CD14-positive monocyte (primary cell): ENCODE data around the gene RDH5. TPM values are rescaled to one million over a fixed set of nuclear protein-coding genes. Genes with fewer than 3 reads are reported as not detected.

Experiments used
- DNase-seq, 3 donors: peaks; one replicate each; pipeline ENCODE4 v3.0.0-alpha.2; 2011 to 2022
- H2AFZ ChIP-seq: 2 replicates; pipeline ENCODE4 v1.6.0; 2012; ENCODE audit warnings: mild to moderate bottlenecking, low read depth, low read length, inconsistent platforms; ENCODE audit not compliant: insufficient read depth, poor library complexity, severe bottlenecking
- H3K27ac ChIP-seq, 2 donors: 1 replicate in 1 of 2; 2 replicates in 1 of 2; pipeline ENCODE4 v1.5.1; 2012 to 2013; ENCODE audit warnings: low read length in 2 of 2, control low read depth in 1 of 2, inconsistent platforms in 1 of 2, low read depth in 1 of 2, mild to moderate bottlenecking in 1 of 2
- H3K27me3 ChIP-seq, 2 donors: one replicate each; pipeline versions ENCODE4 v1.6.0 to v1.6.1; 2011 to 2013; ENCODE audit warnings: low read length in 2 of 2; ENCODE audit not compliant: control insufficient read depth in 2 of 2, insufficient read depth in 2 of 2
- H3K36me3 ChIP-seq, 2 donors: replicated peaks in 1 of 2; 1 replicate in 1 of 2; 2 replicates in 1 of 2; pipeline versions ENCODE4 v1.5.1 to v1.6.1; 2012 to 2013; ENCODE audit warnings: low read length in 2 of 2, control low read depth in 1 of 2, inconsistent platforms in 1 of 2, mild to moderate bottlenecking in 1 of 2; ENCODE audit not compliant: insufficient read depth in 2 of 2, control insufficient read depth in 1 of 2
- H3K4me1 ChIP-seq, 2 donors: 1 replicate in 1 of 2; 2 replicates in 1 of 2; pipeline versions ENCODE4 v1.5.1 to v1.6.1; 2012 to 2013; ENCODE audit warnings: low read length in 2 of 2, control low read depth in 1 of 2, inconsistent platforms in 1 of 2, mild to moderate bottlenecking in 1 of 2, moderate library complexity in 1 of 2; ENCODE audit not compliant: insufficient read depth in 2 of 2, control insufficient read depth in 1 of 2
- H3K4me2 ChIP-seq: replicated peaks from 2 replicates; pipeline ENCODE3; 2012; ENCODE audit warnings: low read length, moderate library complexity, mild to moderate bottlenecking; ENCODE audit not compliant: poor library complexity, severe bottlenecking; ENCODE audit errors: extremely low read depth
- H3K4me3 ChIP-seq, 3 experiments: fragments of 200-600 bp in 1 of 3; sonication (generic) in 1 of 3; replicated peaks in 1 of 3; 1 replicate in 2 of 3; 2 replicates in 1 of 3; pipeline ENCODE4 v1.5.1; 2011 to 2013; ENCODE audit warnings: low read length in 3 of 3, mild to moderate bottlenecking in 3 of 3, control low read depth in 2 of 3, low read depth in 2 of 3, inconsistent platforms in 1 of 3, moderate library complexity in 1 of 3
- H3K79me2 ChIP-seq: 2 replicates; pipeline ENCODE4 v1.6.0; 2012; ENCODE audit warnings: mild to moderate bottlenecking, control low read depth, inconsistent platforms, low read length, moderate library complexity; ENCODE audit not compliant: insufficient read depth
- H3K9ac ChIP-seq: 2 replicates; pipeline ENCODE4 v1.6.0; 2017; ENCODE audit warnings: low read length, mild to moderate bottlenecking; ENCODE audit not compliant: insufficient read depth, poor library complexity, severe bottlenecking
- H3K9me3 ChIP-seq, 2 donors: replicated peaks in 1 of 2; 1 replicate in 1 of 2; 2 replicates in 1 of 2; pipeline versions ENCODE4 v1.5.1 to v1.6.1; 2012 to 2013; ENCODE audit warnings: low read length in 2 of 2, control low read depth in 1 of 2; ENCODE audit not compliant: control insufficient read depth in 1 of 2, insufficient read depth in 1 of 2
- H4K20me1 ChIP-seq: 2 replicates; pipeline ENCODE4 v1.6.0; 2012; ENCODE audit warnings: mild to moderate bottlenecking, low read length, control low read depth, moderate library complexity; ENCODE audit not compliant: insufficient read depth
- H3K27ac Mint-ChIP-seq, 7 donors: one replicate each; pipeline ENCODE4 v1.8.0; 2020; ENCODE audit warnings: mild to moderate bottlenecking in 7 of 7, mixed read lengths in 7 of 7, moderate library complexity in 6 of 7, inconsistent platforms in 2 of 7
- H3K27me3 Mint-ChIP-seq, 3 donors: one replicate each; pipeline ENCODE4 v1.8.0; 2021 to 2022; ENCODE audit warnings: low read depth in 3 of 3, mild to moderate bottlenecking in 3 of 3, mixed read lengths in 3 of 3, moderate library complexity in 3 of 3, inconsistent platforms in 1 of 3
- H3K36me3 Mint-ChIP-seq, 2 donors: one replicate each; pipeline ENCODE4 v1.8.0; 2020; ENCODE audit warnings: mixed read lengths in 2 of 2, inconsistent platforms in 1 of 2, mild to moderate bottlenecking in 1 of 2
- H3K4me1 Mint-ChIP-seq: one replicate; pipeline ENCODE4 v1.8.0; 2020; ENCODE audit warnings: mild to moderate bottlenecking, mixed read lengths
- H3K4me3 Mint-ChIP-seq, 2 donors: one replicate each; pipeline ENCODE4 v1.8.0; 2020; ENCODE audit warnings: mild to moderate bottlenecking in 2 of 2, mixed read lengths in 2 of 2, moderate library complexity in 1 of 2
- H3K9me3 Mint-ChIP-seq, 7 donors: one replicate each; pipeline ENCODE4 v1.8.0; 2020 to 2022; ENCODE audit warnings: mixed read lengths in 7 of 7, mild to moderate bottlenecking in 6 of 7, moderate library complexity in 6 of 7, inconsistent platforms in 2 of 7
- CTCF ChIP-seq: fragments of 200-600 bp; IDR thresholded peaks from one replicate; pipeline ENCODE4 v1.8.0; 2022; ENCODE audit warnings: antibody characterized with exemption, mild to moderate bottlenecking
- WGBS: methylation state at CpG from one replicate; pipeline ENCODE4 v1.1.5; 2013; ENCODE audit warnings: missing lambda C conversion rate; ENCODE audit not compliant: insufficient coverage; 5-methylcytosine and 5-hydroxymethylcytosine counted together
- intact Hi-C, 2 donors: fragments of 100-400 bp; cut with micrococcal nuclease; formaldehyde crosslinking; loops; one replicate each; pipeline versions ENCODE4 v1.15.0 to v1.15.1; 2023
- polyA plus RNA-seq, 3 donors: library from polyadenylated mRNA; depleted of rRNA in 1 of 3; unstranded in 2 of 3; stranded (reverse) in 1 of 3; fragments of 300-500 nt in 2 of 3; fragments of >200 nt in 1 of 3; fragmentation: Illumina TruSeq in 2 of 3; gene quantifications; 1 replicate in 2 of 3; 2 replicates in 1 of 3; pipeline ENCODE4 v1.2.3, GENCODE V29; 2012 to 2021

The RDH5 gene
- polyA plus RNA-seq, 3 donors: 1.2 to 10.4 (median 1.2) TPM

GRCh38 chr12:55676707-55677106, 43.5 kb upstream of the RDH5 start:
- no peaks in the 10 kb centered on the region for H4K20me1 ChIP-seq
- peaks cover 0 to 6% (median 0%) of the 10 kb centered on the region in 3 donors for H3K27me3 Mint-ChIP-seq
- no peak for TF ChIP-seq CTCF
- H3K27me3 ChIP-seq: no peaks in the 10 kb centered on the region
- H3K79me2 ChIP-seq: no peaks in the 10 kb centered on the region
- H3K4me3 Mint-ChIP-seq: no peak overlapping the region
- H3K27ac ChIP-seq: peak overlapping the region in 1 of 2 donors; percentile 86
- no peak overlapping the region for H3K4me3 ChIP-seq
- peak overlapping the region; percentile 6 for H3K4me2 ChIP-seq
- H3K4me1 ChIP-seq: peaks cover 58 to 68% of the 10 kb centered on the region in 2 donors
- H3K9me3 Mint-ChIP-seq: peaks cover 0 to 11% (median 0%) of the 10 kb centered on the region in 7 donors
- H3K9ac ChIP-seq: no peak overlapping the region
- H3K36me3 ChIP-seq: no peaks in the 10 kb centered on the region
- no peak overlapping the region for H2AFZ ChIP-seq
- WGBS: 0% methylated on average over 3 of the region's 6 CpGs
- intact Hi-C loops: loop anchor here in 1 of 2 donors (5.0 kb wide), 1 partner anchor 34 kb away; no protein-coding TSS in a partner anchor
- no peaks in the 10 kb centered on the region for H3K9me3 ChIP-seq
- peaks cover 0 to 2% of the 10 kb centered on the region in 2 donors for H3K36me3 Mint-ChIP-seq
- DNase-seq: peak; percentile 75 to 89 (median 87)
- H3K4me1 Mint-ChIP-seq: peaks cover 55% of the 10 kb centered on the region
- H3K27ac Mint-ChIP-seq: peak overlapping the region; percentile 74 to 96 (median 93)

- no peaks in the 10 kb centered on the region for H3K27me3 ChIP-seq
- no peak overlapping the region for H2AFZ ChIP-seq
- H3K4me1 ChIP-seq: peaks cover 42 to 53% of the 10 kb centered on the region in 2 donors
- no peaks in the 10 kb centered on the region for H4K20me1 ChIP-seq
- 97% methylated on average over 4 of the region's 5 CpGs for WGBS
- H3K36me3 ChIP-seq: no peaks in the 10 kb centered on the region
- no peaks in the 10 kb centered on the region for H3K36me3 Mint-ChIP-seq
- H3K27me3 Mint-ChIP-seq: peaks cover 3 to 6% (median 4%) of the 10 kb centered on the region in 3 donors
- H3K4me1 Mint-ChIP-seq: peaks cover 55% of the 10 kb centered on the region
- no peak overlapping the region for H3K4me2 ChIP-seq
- no peak overlapping the region for H3K9ac ChIP-seq
- TF ChIP-seq CTCF: no peak
- no peak overlapping the region for H3K4me3 ChIP-seq
- H3K79me2 ChIP-seq: no peaks in the 10 kb centered on the region
- DNase-seq: no peak
- H3K9me3 Mint-ChIP-seq: peaks cover 0 to 7% (median 0%) of the 10 kb centered on the region in 7 donors
- H3K9me3 ChIP-seq: no peaks in the 10 kb centered on the region
- H3K27ac Mint-ChIP-seq: no peak overlapping the region
- H3K27ac ChIP-seq: no peak overlapping the region
- no peak overlapping the region for H3K4me3 Mint-ChIP-seq
- intact Hi-C loops: loop anchor here in 1 of 2 donors (5.0 kb wide), 2 partner anchors 37 to 38 kb away; partner anchors contain the start of gene BLOC1S1
Observed at GRCh38 chr12:55679691-55680090, 40.5 kb upstream of the RDH5 start.
